ENCODE results near the gene SLC9A6. TPM values are rescaled to one million over a fixed set of nuclear protein-coding genes. Genes with fewer than 3 reads are reported as not detected.

SLC9A6 gene
- total and polyA plus RNA-seq, 2 of the 8 experiments (the other 6 are each of a cell fraction or from before 2014, with no cell fraction given), result 8.0 to 14.1 TPM

DNA sequence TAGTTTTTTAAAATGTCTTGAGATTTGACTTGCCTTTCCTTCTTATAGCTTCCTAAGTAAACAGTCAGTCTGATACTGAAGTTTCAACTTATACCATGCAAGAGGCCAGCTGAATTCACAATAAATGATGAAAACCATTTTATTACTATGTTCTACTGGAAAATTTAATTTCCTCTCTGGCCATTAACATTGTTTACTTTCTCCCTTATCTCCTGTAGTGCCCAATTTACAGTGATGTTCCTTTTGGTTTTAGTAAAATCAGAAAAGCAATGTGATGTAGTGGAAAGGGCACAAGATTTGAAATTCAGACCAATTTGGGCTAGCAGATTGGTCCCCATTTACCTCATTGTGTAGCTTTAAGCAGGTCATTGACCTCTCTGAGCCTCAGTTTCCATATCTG, 54.2 kb downstream of the SLC9A6 start:
- Histone ChIP-seq H3K27me3 (replicated peaks in 1 of 4; ENCODE audit: control insufficient read depth in 3 of 4, extremely low read depth in 1 of 4, insufficient read depth in 3 of 4, low read length in 3 of 4) (no peaks in the 10 kb centered on the region), H3K4me3 (ENCODE audit: extremely low read depth in 1 of 4, insufficient read depth in 2 of 4, low read depth in 3 of 4, low read length in 4 of 4) (no peak overlapping the region), H3K23me2 (ENCODE audit: low read depth, low read length) (no peaks in the 10 kb centered on the region), H3K79me2 (ENCODE audit: control insufficient read depth in 1 of 2, insufficient read depth in 2 of 2, low read length in 2 of 2) (no peaks in the 10 kb centered on the region), H3K56ac (replicated peaks; ENCODE audit: insufficient read length, low read depth, low read length) (no peak overlapping the region), H2AK5ac (ENCODE audit: low read depth, low read length) (no peak overlapping the region), H3K4ac (replicated peaks; ENCODE audit: insufficient read length, low read depth, low read length) (no peak overlapping the region), H2BK20ac (ENCODE audit: low read length) (no peak overlapping the region), H3K14ac (ENCODE audit: insufficient read length) (no peak overlapping the region), H3K36me3 (ENCODE audit: control insufficient read depth in 2 of 4, insufficient read depth in 4 of 4, low read length in 3 of 4) (peaks cover 0 to 2% (median 0%) of the 10 kb centered on the region in 4 experiments; a peak in 1 of 8 replicates), H2AFZ (ENCODE audit: low read length) (no peak overlapping the region), H3K4me2 (ENCODE audit: insufficient read depth in 1 of 2, low read depth in 2 of 2, low read length in 2 of 2) (no peak overlapping the region), H3K9ac (replicated peaks in 1 of 4; ENCODE audit: extremely low read depth in 1 of 4, low read depth in 3 of 4, low read length in 3 of 4) (no peak overlapping the region), H2BK5ac (ENCODE audit: low read depth, low read length) (no peak overlapping the region), H3K9me3 (ENCODE audit: insufficient read depth in 2 of 2, low read depth in 1 of 2, low read length in 1 of 2) (no peaks in the 10 kb centered on the region), H3K18ac (ENCODE audit: extremely low read depth, low read length) (no peak overlapping the region), H4K91ac (replicated peaks; ENCODE audit: insufficient read length, low read length) (no peak overlapping the region), H3K27ac (ENCODE audit: low read depth, low read length) (no peak overlapping the region), H2BK120ac (replicated peaks; ENCODE audit: low read depth, low read length) (no peak overlapping the region), H4K20me1 (replicated peaks in 1 of 2; ENCODE audit: control insufficient read depth in 1 of 2, insufficient read depth in 2 of 2, low read length in 2 of 2) (no peaks in the 10 kb centered on the region), H3K4me1 (replicated peaks in 1 of 4; ENCODE audit: control insufficient read depth in 3 of 4, insufficient read depth in 4 of 4, low read length in 3 of 4) (no peaks in the 10 kb centered on the region), H3K23ac (ENCODE audit: insufficient read length) (no peak overlapping the region), H4K8ac (ENCODE audit: extremely low read depth, insufficient read depth, low read length) (no peak overlapping the region), H2BK12ac (ENCODE audit: low read depth, low read length) (no peak overlapping the region), H4K5ac (ENCODE audit: insufficient read length, low read depth, low read length) (no peak overlapping the region), H2BK15ac (ENCODE audit: low read length) (no peak overlapping the region), H3K79me1 (ENCODE audit: low read depth, low read length) (no peaks in the 10 kb centered on the region)
- ChIA-PET POLR2A (ENCODE audit: partially characterized antibody) (interaction anchor here (1.8 kb wide), 1 partner anchor 9 kb away, joined by 3 read pairs; no protein-coding TSS in a partner anchor), CTCF (ENCODE audit: partially characterized antibody) (interaction anchor here (1.5 kb wide), 1 partner anchor 229 kb away, joined by 3 read pairs; no protein-coding TSS in a partner anchor)
- FAIRE-seq (no peak), DNase-seq (ENCODE audit: low read depth in 1 of 2, low spot score in 2 of 2) (no peak)
- TF ChIP-seq FOSL1 (IDR thresholded peaks at IDR 0.05; ENCODE audit: insufficient read depth, low read depth, low read length) (no peak), ZNF274 (IDR thresholded peaks at IDR 0.05; ENCODE audit: borderline replicate concordance, extremely low read depth, low read length) (no peak), YY1 (IDR thresholded peaks at IDR 0.05; ENCODE audit: low read depth, low read length) (no peak), KDM5A (IDR thresholded peaks at IDR 0.05; ENCODE audit: low read length) (no peak), E2F6 (IDR thresholded peaks at IDR 0.05) (no peak), GTF2F1 (IDR thresholded peaks at IDR 0.05; ENCODE audit: borderline replicate concordance, low read depth, low read length) (no peak), EZH2 (IDR thresholded peaks at IDR 0.05; ENCODE audit: low read depth, low read length, severe bottlenecking) (no peak), BCL11A (IDR thresholded peaks at IDR 0.05; ENCODE audit: low read depth in 2 of 2, low read length in 2 of 2) (no peak), CTBP2 (IDR thresholded peaks at IDR 0.05; ENCODE audit: borderline replicate concordance, insufficient read depth, insufficient read length, low read length) (no peak), POU5F1 (IDR thresholded peaks at IDR 0.05; ENCODE audit: low read depth, low read length) (no peak), MAX (IDR thresholded peaks at IDR 0.05) (no peak), KDM1A (IDR thresholded peaks at IDR 0.05; ENCODE audit: borderline replicate concordance, low read length) (no peak), RNF2 (IDR thresholded peaks at IDR 0.05; ENCODE audit: borderline replicate concordance, low read depth, low read length, missing control alignments, poor library complexity, severe bottlenecking) (no peak)
